Stimulated activated CD8-positive, alpha-beta memory T cell treated with anti-CD3 and anti-CD28 coated beads, Interleukin-12 subunit alpha, Interleukin-12 subunit beta, amount 100 ng/mL, for 4 hours (primary cell): Measurements from ENCODE around the gene SYNE3.

Experiments
- DNase-seq: peaks from one replicate; pipeline ENCODE4 v3.0.0-alpha.2; 2020; ENCODE audit warnings: low read depth

The SYNE3 gene

DNA sequence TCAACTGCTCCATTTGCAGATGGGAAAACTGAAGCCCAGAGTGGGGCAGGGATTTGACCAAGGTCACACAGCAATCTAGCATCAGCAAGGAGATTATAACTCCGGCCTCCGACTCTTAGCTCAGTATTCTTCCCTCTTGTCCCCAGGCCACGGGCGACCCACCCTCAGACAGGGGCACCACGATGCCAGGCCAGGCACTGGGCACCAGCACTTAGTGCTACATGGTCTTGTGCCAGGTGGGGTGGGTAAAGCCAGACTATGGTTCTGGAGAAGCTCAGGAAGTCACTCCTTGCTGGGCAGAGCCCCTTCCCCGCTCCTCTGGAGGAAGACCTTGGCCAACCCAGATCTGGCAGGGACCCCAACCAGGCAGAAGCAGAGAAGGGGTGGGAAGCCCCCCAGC, 41.5 kb downstream of the SYNE3 start:
- no peak for DNase-seq

GRCh38 chr14:95474486-95474885, 42.0 kb downstream of the SYNE3 start:
- DNase-seq = no peak

GRCh38 chr14:95472819-95473251, 43.6 kb downstream of the SYNE3 start:
- DNase-seq = no peak

DNA sequence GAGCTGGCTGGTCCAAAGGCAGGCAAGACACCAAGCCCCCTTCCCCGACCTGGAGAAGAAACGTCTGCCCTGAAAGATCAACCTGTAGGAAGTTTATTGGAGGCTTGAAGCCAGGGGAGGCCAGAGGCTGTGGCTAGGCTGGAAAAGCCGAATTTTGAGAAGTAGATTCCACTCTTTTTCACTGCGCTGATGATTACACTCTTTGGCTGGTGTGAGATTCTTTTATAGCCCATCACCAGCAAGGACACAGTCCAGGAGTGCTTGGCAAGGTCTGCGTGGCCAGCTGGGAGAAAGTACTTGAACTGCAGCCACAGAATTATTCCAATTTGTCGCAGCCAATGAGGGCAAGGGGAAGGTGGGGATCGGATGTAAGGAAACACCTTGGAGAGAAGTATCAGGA, 45.0 kb downstream of the SYNE3 start:
- DNase-seq = no peak

DNA sequence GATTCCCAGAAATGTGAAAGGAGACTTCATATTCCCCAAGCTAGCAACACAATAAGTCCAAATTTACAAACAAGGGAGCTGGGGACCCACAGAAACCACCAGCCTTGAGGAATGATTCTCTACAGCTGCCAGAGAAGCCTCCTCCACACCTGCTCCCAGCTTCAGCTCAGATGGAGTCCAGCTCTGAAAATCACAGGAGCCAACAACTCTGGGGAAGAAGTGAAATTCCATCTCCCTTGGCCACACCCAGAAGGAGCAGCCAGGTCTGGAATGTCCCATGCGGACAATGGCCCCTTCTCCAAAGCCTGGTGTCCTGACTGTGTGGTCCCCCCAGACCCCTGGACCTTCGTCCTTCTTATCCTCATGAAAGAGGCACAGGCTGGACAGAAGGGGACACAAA, 45.4 kb downstream of the SYNE3 start:
- DNase-seq = no peak

GRCh38 chr14:95469134-95469481, 47.3 kb downstream of the SYNE3 start:
- no peak for DNase-seq

- DNase-seq = no peak
Measured at GRCh38 chr14:95468448-95469133, 47.9 kb downstream of the SYNE3 start.

- DNase-seq = no peak
Measured at GRCh38 chr14:95467657-95468056, 48.8 kb downstream of the SYNE3 start.

DNA sequence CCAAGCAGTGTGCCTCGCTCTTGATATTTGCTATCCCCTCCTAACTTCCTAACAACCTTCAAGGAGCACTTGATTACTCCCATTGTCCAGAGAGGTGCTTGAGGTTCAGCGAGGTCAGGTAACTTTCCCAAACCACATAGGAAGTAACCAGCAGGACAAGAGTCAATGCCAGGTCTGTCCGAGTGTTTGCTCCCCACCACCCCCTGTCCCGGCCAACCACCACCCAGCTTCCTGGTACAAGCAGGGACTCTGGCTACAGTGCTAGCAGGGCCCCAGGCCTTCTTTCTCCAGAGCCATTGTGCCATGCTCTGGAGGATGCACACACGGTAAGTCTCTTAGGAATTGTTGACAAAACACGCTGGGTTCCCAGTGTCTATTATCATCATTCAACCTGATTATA, 49.2 kb downstream of the SYNE3 start:
- DNase-seq = no peak
